ENCODE results near the gene TNFRSF18.

GRCh38 chr1:1234180-1234808, 27.9 kb upstream of the TNFRSF18 start:
- TF ChIP-seq, protein P1, sequence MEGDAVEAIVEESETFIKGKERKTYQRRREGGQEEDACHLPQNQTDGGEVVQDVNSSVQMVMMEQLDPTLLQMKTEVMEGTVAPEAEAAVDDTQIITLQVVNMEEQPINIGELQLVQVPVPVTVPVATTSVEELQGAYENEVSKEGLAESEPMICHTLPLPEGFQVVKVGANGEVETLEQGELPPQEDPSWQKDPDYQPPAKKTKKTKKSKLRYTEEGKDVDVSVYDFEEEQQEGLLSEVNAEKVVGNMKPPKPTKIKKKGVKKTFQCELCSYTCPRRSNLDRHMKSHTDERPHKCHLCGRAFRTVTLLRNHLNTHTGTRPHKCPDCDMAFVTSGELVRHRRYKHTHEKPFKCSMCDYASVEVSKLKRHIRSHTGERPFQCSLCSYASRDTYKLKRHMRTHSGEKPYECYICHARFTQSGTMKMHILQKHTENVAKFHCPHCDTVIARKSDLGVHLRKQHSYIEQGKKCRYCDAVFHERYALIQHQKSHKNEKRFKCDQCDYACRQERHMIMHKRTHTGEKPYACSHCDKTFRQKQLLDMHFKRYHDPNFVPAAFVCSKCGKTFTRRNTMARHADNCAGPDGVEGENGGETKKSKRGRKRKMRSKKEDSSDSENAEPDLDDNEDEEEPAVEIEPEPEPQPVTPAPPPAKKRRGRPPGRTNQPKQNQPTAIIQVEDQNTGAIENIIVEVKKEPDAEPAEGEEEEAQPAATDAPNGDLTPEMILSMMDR (conservative IDR thresholded peaks at IDR 0.05; ENCODE audit: low read length), result no peak
- no peak for TF ChIP-seq EZH2phosphoT487 (IDR thresholded peaks at IDR 0.05; ENCODE audit: borderline replicate concordance, low read depth, low read length)

Data from OCI-LY7 (cell line).